Fibroblast of lung (primary cell): ENCODE data around the gene ZNF423. TPM values are rescaled to one million over a fixed set of nuclear protein-coding genes. Genes with fewer than 3 reads are reported as not detected.

ENCODE experiments used
- DNase-seq, 2 donors: peaks; one replicate each; pipeline versions ENCODE4 v3.0.0 to v3.0.0-alpha.2; 2010; ENCODE audit warnings: low read depth in 2 of 2
- H2AFZ ChIP-seq: 2 replicates; pipeline ENCODE4 v1.5.1; 2012; ENCODE audit warnings: low read length, control low read depth, inconsistent platforms
- H3K27ac ChIP-seq: 2 replicates; pipeline ENCODE4 v1.5.1; 2011; ENCODE audit warnings: low read length, control low read depth; ENCODE audit not compliant: insufficient read depth
- H3K27me3 ChIP-seq: 2 replicates; pipeline ENCODE4 v1.5.1; 2011; ENCODE audit warnings: mild to moderate bottlenecking, low read length; ENCODE audit not compliant: control insufficient read depth, insufficient read depth
- H3K36me3 ChIP-seq: 2 replicates; pipeline ENCODE4 v1.5.1; 2011; ENCODE audit warnings: low read length; ENCODE audit not compliant: control insufficient read depth, insufficient read depth
- H3K4me1 ChIP-seq: 2 replicates; pipeline ENCODE4 v1.5.1; 2011; ENCODE audit warnings: low read length; ENCODE audit not compliant: control insufficient read depth, insufficient read depth; ENCODE audit errors: extremely low read depth
- H3K4me2 ChIP-seq: 2 replicates; pipeline ENCODE4 v1.5.1; 2011; ENCODE audit warnings: low read length, control low read depth; ENCODE audit not compliant: insufficient read depth; ENCODE audit errors: extremely low read depth
- H3K4me3 ChIP-seq, 4 experiments: fragments of 200-600 bp in 1 of 4; sonication (generic) in 1 of 4; replicated peaks in 1 of 4; 2 replicates each; pipeline ENCODE4 v1.5.1; 2011 to 2016; ENCODE audit warnings: low read length in 4 of 4, low read depth in 3 of 4, mild to moderate bottlenecking in 3 of 4, control low read depth in 2 of 4, inconsistent platforms in 1 of 4, mixed read lengths in 1 of 4; ENCODE audit not compliant: insufficient read depth in 1 of 4; ENCODE audit errors: control extremely low read depth in 1 of 4
- H3K79me2 ChIP-seq: 2 replicates; pipeline ENCODE4 v1.5.1; 2012; ENCODE audit warnings: mild to moderate bottlenecking, low read length, inconsistent platforms; ENCODE audit not compliant: control insufficient read depth, insufficient read depth
- H3K9ac ChIP-seq: 2 replicates; pipeline ENCODE4 v1.5.1; 2011; ENCODE audit warnings: mild to moderate bottlenecking, low read length, control low read depth; ENCODE audit not compliant: insufficient read depth
- H3K9me3 ChIP-seq: 2 replicates; pipeline ENCODE4 v1.5.1; 2012; ENCODE audit warnings: low read depth, low read length; ENCODE audit not compliant: control insufficient read depth, insufficient read depth
- H4K20me1 ChIP-seq: 2 replicates; pipeline ENCODE4 v1.5.1; 2011; ENCODE audit warnings: low read length; ENCODE audit not compliant: control insufficient read depth, insufficient read depth; ENCODE audit errors: extremely low read depth
- CTCF ChIP-seq, 2 donors: IDR thresholded peaks in 1 of 2; conservative IDR thresholded peaks in 1 of 2; 1 replicate in 1 of 2; 2 replicates in 1 of 2; pipeline ENCODE4 v1.5.1; 2011 to 2012; ENCODE audit warnings: low read length in 2 of 2, control low read depth in 1 of 2, inconsistent platforms in 1 of 2, low read depth in 1 of 2, mild to moderate bottlenecking in 1 of 2
- EZH2 ChIP-seq: IDR thresholded peaks from 2 replicates; pipeline ENCODE4 v1.5.1; 2012; ENCODE audit warnings: low read length, control low read depth, mild to moderate bottlenecking; ENCODE audit errors: missing control alignments
- polyA plus RNA-seq, 2 donors: library from polyadenylated mRNA; depleted of rRNA in 1 of 2; stranded (reverse) in 1 of 2; unstranded in 1 of 2; fragments of >200 nt; gene quantifications; 2 replicates each; pipeline ENCODE4 v1.2.1, GENCODE V29; 2011 to 2012; ENCODE audit warnings: missing spikeins in 1 of 2
- total RNA-seq: library from RNA; depleted of rRNA; stranded (reverse); fragments of >200 nt; gene quantifications from 2 replicates; pipeline ENCODE4 v1.2.1, GENCODE V29; 2014

Gene ZNF423
- total and polyA plus RNA-seq, 2 donors (not counting 1 experiment from before 2014, with no cell fraction given), result 0.07 to 0.17 TPM

DNA sequence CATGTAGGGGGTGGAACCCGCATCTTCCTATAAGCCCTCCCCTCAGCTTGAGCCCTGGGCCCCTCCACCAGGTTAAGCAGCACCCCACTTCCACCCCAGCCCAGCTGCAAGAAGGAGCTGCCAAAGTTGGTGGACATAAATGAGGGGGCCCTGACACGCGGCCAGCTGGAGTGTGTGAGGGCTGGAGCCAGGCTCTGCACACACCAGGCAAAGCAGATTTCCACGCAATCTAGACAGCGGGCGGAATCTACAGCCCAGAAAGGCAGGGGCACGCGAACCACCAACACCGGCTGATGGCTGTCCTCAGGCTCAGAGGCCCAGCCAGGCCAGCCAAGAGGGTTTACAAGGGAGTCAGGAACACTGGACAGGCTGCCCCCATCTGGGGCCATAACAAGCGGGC lies 171.2 kb downstream of the ZNF423 start:
- H2AFZ ChIP-seq, result no peak overlapping the region
- H3K4me2 ChIP-seq, result no peak overlapping the region
- H4K20me1 ChIP-seq, result no peaks in the 10 kb centered on the region
- H3K9me3 ChIP-seq, result no peaks in the 10 kb centered on the region
- H3K4me1 ChIP-seq, result no peaks in the 10 kb centered on the region
- TF ChIP-seq EZH2 (no peak), CTCF (conservative IDR thresholded peaks at IDR 0.05 in 1 of 2, IDR thresholded peaks at IDR 0.05 in 1 of 2; ENCODE audit: low read depth in 1 of 2, low read length in 2 of 2) (no peak)
- H3K79me2 ChIP-seq, result no peaks in the 10 kb centered on the region
- H3K27ac ChIP-seq, result no peak overlapping the region
- no peaks in the 10 kb centered on the region for H3K36me3 ChIP-seq
- H3K9ac ChIP-seq, result no peak overlapping the region
- no peak overlapping the region for H3K4me3 ChIP-seq
- no peak for DNase-seq
- peaks cover 2% of the 10 kb centered on the region for H3K27me3 ChIP-seq

DNA sequence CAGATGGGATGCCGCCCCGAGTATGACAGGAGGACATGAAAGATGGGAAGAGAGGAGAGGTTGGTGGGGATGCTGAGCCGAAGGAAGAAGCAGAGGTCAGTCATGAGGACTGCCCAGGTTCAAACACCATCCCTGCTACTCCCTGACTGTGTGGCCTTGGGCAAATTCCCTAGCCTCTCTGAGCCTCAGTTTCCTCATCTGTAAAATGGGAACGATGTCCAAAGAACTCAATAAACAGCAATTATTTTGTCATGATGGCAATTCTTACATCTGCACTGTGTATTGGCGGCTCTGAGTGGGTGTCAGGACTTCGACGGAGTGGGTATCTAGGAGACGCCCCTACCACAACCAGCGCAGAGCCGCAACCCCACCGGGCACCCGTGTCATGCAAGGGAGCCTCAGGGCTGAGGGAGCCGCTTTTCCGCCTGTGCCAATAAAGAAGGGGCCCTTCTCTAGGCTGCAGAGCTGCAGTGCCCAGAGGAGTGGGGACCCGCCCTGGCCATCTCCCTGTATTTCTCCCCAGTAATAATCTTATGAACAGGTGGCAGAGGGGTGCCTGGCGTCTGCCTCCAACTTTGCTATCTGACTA lies 173.2 kb downstream of the ZNF423 start:
- Histone ChIP-seq H3K27me3 (peaks cover 2% of the 10 kb centered on the region), H3K9me3 (no peaks in the 10 kb centered on the region), H4K20me1 (no peaks in the 10 kb centered on the region), H3K36me3 (no peaks in the 10 kb centered on the region), H3K4me3 (no peak overlapping the region), H3K27ac (no peak overlapping the region), H2AFZ (no peak overlapping the region), H3K79me2 (no peaks in the 10 kb centered on the region), H3K9ac (no peak overlapping the region), H3K4me2 (no peak overlapping the region), H3K4me1 (no peaks in the 10 kb centered on the region)
- DNase-seq, result no peak
- TF ChIP-seq CTCF (conservative IDR thresholded peaks at IDR 0.05 in 1 of 2, IDR thresholded peaks at IDR 0.05 in 1 of 2; ENCODE audit: low read depth in 1 of 2, low read length in 2 of 2) (no peak), EZH2 (no peak)

- TF ChIP-seq EZH2 (no peak), CTCF (conservative IDR thresholded peaks at IDR 0.05 in 1 of 2, IDR thresholded peaks at IDR 0.05 in 1 of 2; ENCODE audit: low read depth in 1 of 2, low read length in 2 of 2) (no peak)
- Histone ChIP-seq H3K4me2 (no peak overlapping the region), H3K9ac (no peak overlapping the region), H3K27me3 (peaks cover 2% of the 10 kb centered on the region), H4K20me1 (no peaks in the 10 kb centered on the region), H3K4me3 (no peak overlapping the region), H3K36me3 (no peaks in the 10 kb centered on the region), H3K9me3 (no peaks in the 10 kb centered on the region), H3K27ac (no peak overlapping the region), H2AFZ (no peak overlapping the region), H3K79me2 (no peaks in the 10 kb centered on the region), H3K4me1 (no peaks in the 10 kb centered on the region)
- DNase-seq, result no peak
These were observed 174.6 kb downstream of the ZNF423 start for GRCh38 chr16:49681217-49681883.
